GM12874 (cell line): ENCODE measurements around the gene CRTC2.

Experiments
- CTCF ChIP-seq: IDR thresholded peaks from 2 replicates; pipeline ENCODE4 v1.5.1; 2011; ENCODE audit warnings: low read depth, mild to moderate bottlenecking, control low read depth, low read length, moderate library complexity; ENCODE audit not compliant: insufficient read depth

The CRTC2 gene

DNA sequence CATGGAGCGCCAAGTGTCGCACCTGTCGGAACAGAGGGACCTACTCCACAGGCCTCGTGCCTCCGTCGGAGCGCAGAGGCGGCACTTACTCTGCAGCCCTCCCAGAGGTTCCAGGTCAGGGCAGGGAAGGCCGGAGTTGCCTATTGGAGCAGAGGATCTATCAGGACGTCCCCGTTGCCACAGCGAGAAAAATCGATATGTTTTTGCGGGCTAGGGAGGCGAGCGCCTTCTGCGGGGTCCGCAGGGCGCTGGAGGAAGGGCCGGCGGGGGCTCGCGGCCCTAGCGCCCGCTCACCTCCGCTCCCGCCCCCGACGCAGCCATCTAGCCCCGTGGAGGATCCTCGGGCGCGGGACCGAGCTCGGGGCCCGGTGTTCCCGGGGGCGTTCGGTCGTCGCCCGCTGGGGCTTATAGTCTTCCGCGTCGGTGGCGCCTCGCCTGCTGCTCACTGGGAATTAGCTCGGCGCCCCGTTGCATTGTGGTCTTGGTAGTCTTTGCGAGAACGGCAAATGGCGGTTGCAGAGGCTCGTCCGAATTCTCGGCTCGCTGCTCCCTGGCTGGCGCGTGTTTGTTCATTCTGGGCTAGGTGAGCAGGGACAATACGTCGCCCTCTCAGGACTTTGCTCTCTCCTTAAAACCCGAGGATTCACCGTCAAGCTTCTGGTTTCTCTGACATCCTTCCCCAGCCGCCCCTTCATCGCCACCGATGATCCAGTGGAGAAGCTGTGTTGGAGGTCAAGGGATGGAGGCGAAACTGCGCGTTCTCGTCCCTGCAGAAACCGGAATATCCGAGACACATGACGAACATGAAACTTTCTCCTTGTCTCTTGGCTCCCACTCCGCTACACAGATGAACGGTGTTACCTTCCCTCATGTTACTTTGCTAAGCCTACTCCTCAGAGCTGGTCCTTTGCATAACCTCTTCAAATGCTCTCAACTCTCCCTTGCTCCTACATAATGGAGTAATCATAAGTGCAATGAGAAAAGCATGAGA is 19.1 kb upstream of the CRTC2 start, which contains the start of gene JTB:
Gene JTB (minus strand): TSS at position 425 of the 991 bp plus-strand sequence. CDS start 422 bp downstream, at position 3.
- TF ChIP-seq CTCF, result no peak

DNA sequence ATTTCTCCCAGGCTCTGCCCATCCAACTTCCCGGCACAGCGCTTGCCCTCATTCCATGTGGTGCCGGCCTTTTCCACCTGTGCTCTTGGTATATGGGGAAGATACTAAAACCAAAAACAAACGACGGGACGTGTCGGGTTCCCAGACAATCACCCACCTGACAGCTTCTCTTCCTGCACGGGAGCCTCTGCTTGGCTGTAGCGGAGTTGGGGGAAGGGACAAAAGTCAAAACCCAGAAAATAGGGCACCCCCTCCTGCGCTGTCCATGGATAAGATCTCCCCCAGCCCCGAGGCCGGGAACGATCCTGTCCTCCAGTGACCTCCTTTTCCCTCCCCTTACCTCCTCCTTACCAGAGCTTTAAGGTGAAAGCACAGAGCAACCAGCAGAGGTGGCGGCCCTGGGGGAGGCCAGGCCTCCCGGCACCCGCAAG is 18.4 kb upstream of the CRTC2 start:
- no peak for TF ChIP-seq CTCF

DNA sequence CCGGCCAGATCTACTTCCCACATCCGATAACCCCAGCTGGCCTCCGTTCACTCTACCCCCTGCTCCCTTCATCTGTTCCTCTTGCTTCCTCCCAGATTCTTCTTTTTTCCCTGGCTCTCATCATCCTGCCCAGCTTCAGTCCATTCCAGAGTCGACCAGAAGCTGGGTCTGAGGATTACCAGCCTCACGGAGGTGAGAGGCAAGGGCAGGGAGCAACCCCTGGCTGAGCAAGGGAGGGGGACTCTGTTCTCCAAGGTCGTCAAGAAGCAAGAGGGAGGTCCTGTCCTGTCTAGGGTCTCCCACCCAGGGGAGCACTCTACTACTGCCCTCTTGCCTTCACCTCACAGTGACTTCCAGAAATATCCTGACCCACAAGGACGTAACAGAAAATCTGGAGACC is 15.1 kb upstream of the CRTC2 start:
- no peak for TF ChIP-seq CTCF

DNA sequence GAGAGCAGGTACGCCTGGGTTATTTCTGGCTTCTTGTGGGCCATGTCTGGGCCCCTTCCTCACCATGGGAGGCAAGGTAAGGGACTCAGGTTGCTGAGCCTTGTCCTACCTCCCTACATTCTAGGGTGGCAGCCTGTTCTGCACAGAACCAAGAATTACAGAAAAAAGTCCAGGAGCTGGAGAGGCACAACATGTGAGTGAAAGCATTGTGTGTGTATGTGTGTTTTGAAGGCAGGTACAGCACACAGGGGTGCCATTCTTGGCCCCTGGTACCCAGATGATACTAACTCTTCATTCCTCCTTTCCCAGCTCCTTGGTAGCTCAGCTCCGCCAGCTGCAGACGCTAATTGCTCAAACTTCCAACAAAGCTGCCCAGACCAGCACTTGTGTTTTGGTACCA is 14.7 kb upstream of the CRTC2 start:
- no peak for TF ChIP-seq CTCF

GRCh38 chr1:153970346-153970745 is 11.9 kb upstream of the CRTC2 start:
- no peak for TF ChIP-seq CTCF

DNA sequence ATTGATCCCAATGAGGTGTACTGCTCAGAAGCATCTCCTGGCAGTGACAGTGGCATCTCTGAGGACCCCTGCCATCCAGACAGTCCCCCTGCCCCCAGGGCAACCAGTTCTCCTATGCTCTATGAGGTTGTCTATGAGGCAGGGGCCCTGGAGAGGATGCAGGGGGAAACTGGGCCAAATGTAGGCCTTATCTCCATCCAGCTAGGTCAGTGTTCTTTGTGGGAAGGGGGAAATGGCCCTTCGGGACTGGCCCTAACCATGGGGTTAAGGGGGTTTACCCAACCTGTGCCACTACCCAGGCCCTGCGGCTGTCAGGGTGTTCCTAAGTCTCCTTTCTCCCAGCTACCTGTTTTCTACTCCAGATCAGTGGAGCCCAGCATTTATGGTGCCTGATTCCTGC is 10.6 kb upstream of the CRTC2 start:
- TF ChIP-seq CTCF, result no peak

GRCh38 chr1:153968408-153968807 is 10.0 kb upstream of the CRTC2 start:
- TF ChIP-seq CTCF, result no peak
